Esophagus (tissue), 2 donors: ENCODE measurements around the gene RANBP3. TPM values are rescaled to one million over a fixed set of nuclear protein-coding genes. Genes with fewer than 3 reads are reported as not detected.
"Not testable (repeated sequence)": the region's sequence is repeated elsewhere in the genome, so short reads cannot be mapped to it uniquely, and the experiment has no call there.

Source experiments
- H3K27ac ChIP-seq, 2 donors: one replicate each; pipeline ENCODE4 v1.5.1; 2013; ENCODE audit warnings: low read depth in 2 of 2, mild to moderate bottlenecking in 2 of 2, inconsistent platforms in 1 of 2, low read length in 1 of 2, moderate library complexity in 1 of 2
- H3K27me3 ChIP-seq, 2 donors: one replicate each; pipeline ENCODE4 v1.6.1; 2013; ENCODE audit warnings: low read length in 2 of 2, control low read depth in 1 of 2, mild to moderate bottlenecking in 1 of 2; ENCODE audit not compliant: insufficient read depth in 2 of 2, control insufficient read depth in 1 of 2
- H3K36me3 ChIP-seq, 2 donors: one replicate each; pipeline ENCODE4 v1.6.1; 2013; ENCODE audit warnings: low read length in 1 of 2; ENCODE audit not compliant: control insufficient read depth in 2 of 2, insufficient read depth in 2 of 2
- H3K4me1 ChIP-seq, 2 donors: one replicate each; pipeline ENCODE4 v1.6.1; 2013; ENCODE audit warnings: low read length in 1 of 2; ENCODE audit not compliant: control insufficient read depth in 2 of 2, insufficient read depth in 2 of 2
- H3K4me3 ChIP-seq, 2 donors: one replicate each; pipeline ENCODE4 v1.5.1; 2013; ENCODE audit warnings: low read length in 2 of 2, mild to moderate bottlenecking in 2 of 2, low read depth in 1 of 2, moderate library complexity in 1 of 2
- H3K9me3 ChIP-seq, 2 donors: one replicate each; pipeline ENCODE4 v1.6.1; 2013; ENCODE audit warnings: mild to moderate bottlenecking in 2 of 2, low read depth in 1 of 2, low read length in 1 of 2, moderate library complexity in 1 of 2; ENCODE audit not compliant: control insufficient read depth in 2 of 2, insufficient read depth in 1 of 2
- WGBS, 2 donors: extraction: QIAGEN DNeasy Blood & Tissue Kit; methylation state at CpG; one replicate each; pipeline ENCODE4 v1.1.7; 2013; 5-methylcytosine and 5-hydroxymethylcytosine counted together
- polyA plus RNA-seq, 2 donors: library from polyadenylated mRNA; stranded (reverse); fragments of 200-250 nt; gene quantifications; one replicate each; pipeline ENCODE4 v1.2.3, GENCODE V29; 2013
- donor health status: healthy with polysubstance abuse.
- donor health status: Bipolar disorder and iron deficiency.

The RANBP3 gene, protein sequence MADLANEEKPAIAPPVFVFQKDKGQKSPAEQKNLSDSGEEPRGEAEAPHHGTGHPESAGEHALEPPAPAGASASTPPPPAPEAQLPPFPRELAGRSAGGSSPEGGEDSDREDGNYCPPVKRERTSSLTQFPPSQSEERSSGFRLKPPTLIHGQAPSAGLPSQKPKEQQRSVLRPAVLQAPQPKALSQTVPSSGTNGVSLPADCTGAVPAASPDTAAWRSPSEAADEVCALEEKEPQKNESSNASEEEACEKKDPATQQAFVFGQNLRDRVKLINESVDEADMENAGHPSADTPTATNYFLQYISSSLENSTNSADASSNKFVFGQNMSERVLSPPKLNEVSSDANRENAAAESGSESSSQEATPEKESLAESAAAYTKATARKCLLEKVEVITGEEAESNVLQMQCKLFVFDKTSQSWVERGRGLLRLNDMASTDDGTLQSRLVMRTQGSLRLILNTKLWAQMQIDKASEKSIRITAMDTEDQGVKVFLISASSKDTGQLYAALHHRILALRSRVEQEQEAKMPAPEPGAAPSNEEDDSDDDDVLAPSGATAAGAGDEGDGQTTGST
- 10 to 100 TPM; 25.0 to 34.4 TPM for polyA plus RNA-seq

GRCh38 chr19:5977785-5978605 lies at the start of gene RANBP3:
TSS of gene RANBP3 (minus strand) at chr19:5978140. CDS start at chr19:5978082, 58 bp downstream.
- WGBS, 2 donors: 0 to 1% methylated on average over 79 to 88 of the region's 88 CpGs

GRCh38 chr19:6026390-6027227 lies 48.7 kb upstream of the RANBP3 start:
- 91 to 95% methylated on average over 30 of the region's 30 CpGs for WGBS, 2 donors
- H3K27me3 ChIP-seq: no peaks in the 10 kb centered on the region
- no peaks in the 10 kb centered on the region for H3K4me1 ChIP-seq
- H3K36me3 ChIP-seq: peaks cover 0 to 17% of the 10 kb centered on the region in 2 donors
- no peaks in the 10 kb centered on the region for H3K9me3 ChIP-seq
- no peak overlapping the region for H3K27ac ChIP-seq
- no peak overlapping the region for H3K4me3 ChIP-seq

More at GRCh38 chr19:5977785-5978605, at the start of gene RANBP3:
- Histone ChIP-seq H3K36me3 (peaks cover 10 to 11% of the 10 kb centered on the region in 2 donors), H3K4me1 (peaks cover 4 to 17% of the 10 kb centered on the region in 2 donors), H3K27me3 (no peaks in the 10 kb centered on the region), H3K4me3 (peak within 1 kb of the TSS; percentile 74 to 92), H3K27ac (peak within 1 kb of the TSS; percentile 90 to 91), H3K9me3 (no peaks in the 10 kb centered on the region)

DNA sequence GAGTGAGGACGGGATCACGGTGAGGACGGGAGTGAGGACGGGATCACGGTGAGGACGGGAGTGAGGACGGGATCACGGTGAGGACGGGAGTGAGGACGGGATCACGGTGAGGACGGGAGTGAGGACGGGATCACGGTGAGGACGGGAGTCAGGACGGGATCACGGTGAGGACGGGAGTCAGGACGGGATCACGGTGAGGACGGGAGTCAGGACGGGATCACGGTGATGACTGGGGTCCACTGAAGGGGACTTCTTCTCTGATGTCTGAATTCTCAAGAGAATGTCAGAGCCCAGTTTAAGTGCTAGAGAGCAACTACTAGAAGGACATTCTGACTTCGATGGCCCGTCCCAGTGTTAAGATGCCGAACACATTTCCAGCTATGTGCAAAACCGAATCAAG lies 46.8 kb upstream of the RANBP3 start:
- not testable (repeated sequence) for H3K4me1 ChIP-seq, H3K9me3 ChIP-seq, H3K27ac ChIP-seq, H3K4me3 ChIP-seq, H3K27me3 ChIP-seq
- 96 to 97% methylated on average over 22 to 26 of the region's 27 CpGs for WGBS, 2 donors
- peaks cover 0 to 17% of the 10 kb centered on the region in 2 donors for H3K36me3 ChIP-seq

GRCh38 chr19:6023936-6024335 lies 46.0 kb upstream of the RANBP3 start:
- H3K4me3 ChIP-seq: no peak overlapping the region
- H3K36me3 ChIP-seq: peaks cover 0 to 17% of the 10 kb centered on the region in 2 donors
- H3K27me3 ChIP-seq: no peaks in the 10 kb centered on the region
- no peaks in the 10 kb centered on the region for H3K9me3 ChIP-seq
- H3K4me1 ChIP-seq: no peaks in the 10 kb centered on the region
- 88 to 91% methylated on average over 12 of the region's 12 CpGs for WGBS, 2 donors
- no peak overlapping the region for H3K27ac ChIP-seq

DNA sequence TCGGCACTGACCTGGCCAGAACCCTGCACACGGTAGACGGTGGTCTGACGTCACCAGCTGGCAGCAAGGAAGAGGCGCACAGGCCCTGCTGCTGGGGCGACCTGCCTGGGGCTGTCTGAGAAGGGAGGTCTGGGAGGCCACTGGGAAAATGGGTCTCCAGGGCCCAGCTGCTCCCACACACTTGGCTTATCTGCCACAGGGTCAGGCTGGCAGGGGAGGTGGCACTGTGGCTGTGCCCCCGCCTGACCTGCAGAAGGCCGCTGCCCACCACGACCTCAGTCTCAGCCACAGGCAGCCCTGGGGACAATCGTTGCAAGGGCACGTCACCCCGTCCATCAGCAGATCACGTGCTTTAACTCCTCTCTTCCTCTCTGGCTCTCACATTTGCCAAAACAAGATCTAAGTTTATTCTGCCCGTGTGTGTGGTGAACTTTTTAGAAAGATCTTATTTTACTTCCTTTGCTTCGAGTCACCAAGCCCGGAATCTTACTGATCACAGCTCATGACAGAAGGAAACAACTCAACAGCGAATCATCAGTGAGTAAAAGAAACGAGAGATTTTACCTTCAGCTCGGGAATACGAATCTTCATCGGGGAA lies 45.2 kb upstream of the RANBP3 start:
- 70 to 76% methylated on average over 21 of the region's 21 CpGs for WGBS, 2 donors
- Histone ChIP-seq H3K4me3 (no peak overlapping the region), H3K9me3 (no peaks in the 10 kb centered on the region), H3K4me1 (no peaks in the 10 kb centered on the region), H3K27ac (peak overlapping the region; percentile 0 to 2), H3K36me3 (peaks cover 0 to 17% of the 10 kb centered on the region in 2 donors), H3K27me3 (no peaks in the 10 kb centered on the region)

- Histone ChIP-seq H3K27me3 (no peaks in the 10 kb centered on the region), H3K9me3 (no peaks in the 10 kb centered on the region), H3K4me3 (no peak overlapping the region), H3K4me1 (no peaks in the 10 kb centered on the region), H3K36me3 (peaks cover 0 to 17% of the 10 kb centered on the region in 2 donors), H3K27ac (peak overlapping the region; percentile 2 to 4)
- WGBS, 2 donors: 75 to 76% methylated on average over 16 of the region's 16 CpGs
These were observed 44.7 kb upstream of the RANBP3 start for GRCh38 chr19:6022570-6023064.

DNA sequence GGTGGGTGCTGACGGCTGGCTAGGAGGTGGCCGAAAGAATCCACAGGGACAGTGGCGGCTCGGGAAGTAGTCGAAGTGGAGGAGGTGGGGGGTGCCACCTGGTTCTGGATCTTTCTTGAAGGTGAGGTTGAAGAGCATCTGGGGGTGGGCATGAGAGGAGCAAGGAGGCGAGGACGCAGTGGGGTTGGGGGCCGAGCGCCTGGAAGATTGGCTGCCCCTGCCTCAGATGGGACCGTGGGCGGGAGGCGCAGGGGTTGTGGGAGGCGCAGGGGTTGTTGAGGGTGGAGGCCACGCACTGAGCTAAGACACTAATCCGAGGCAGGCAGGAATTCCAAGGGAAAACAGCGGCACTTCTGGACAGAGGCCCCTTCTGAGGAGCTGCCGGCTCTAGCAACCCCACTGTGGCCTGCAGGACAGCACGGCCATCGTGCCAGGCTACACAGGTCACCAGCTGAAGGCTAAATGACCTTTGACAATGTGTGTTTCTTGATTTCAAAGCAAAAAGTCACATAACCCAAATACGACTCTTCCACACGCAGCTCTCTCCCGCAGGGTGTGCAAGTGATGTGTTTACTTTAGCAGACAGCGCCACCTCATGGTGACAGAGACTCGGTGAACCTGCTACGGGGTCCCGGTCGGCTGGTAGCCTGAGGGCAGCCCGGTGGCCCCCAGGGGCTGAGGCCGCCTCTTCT lies 44.1 kb upstream of the RANBP3 start:
- WGBS, 2 donors: 60 to 64% methylated on average over 28 to 29 of the region's 29 CpGs
- Histone ChIP-seq H3K9me3 (no peaks in the 10 kb centered on the region), H3K27ac (peak overlapping the region in 1 of 2 donors; percentile 18), H3K27me3 (no peaks in the 10 kb centered on the region), H3K4me3 (no peak overlapping the region), H3K4me1 (no peaks in the 10 kb centered on the region), H3K36me3 (peaks cover 0 to 13% of the 10 kb centered on the region in 2 donors)

DNA sequence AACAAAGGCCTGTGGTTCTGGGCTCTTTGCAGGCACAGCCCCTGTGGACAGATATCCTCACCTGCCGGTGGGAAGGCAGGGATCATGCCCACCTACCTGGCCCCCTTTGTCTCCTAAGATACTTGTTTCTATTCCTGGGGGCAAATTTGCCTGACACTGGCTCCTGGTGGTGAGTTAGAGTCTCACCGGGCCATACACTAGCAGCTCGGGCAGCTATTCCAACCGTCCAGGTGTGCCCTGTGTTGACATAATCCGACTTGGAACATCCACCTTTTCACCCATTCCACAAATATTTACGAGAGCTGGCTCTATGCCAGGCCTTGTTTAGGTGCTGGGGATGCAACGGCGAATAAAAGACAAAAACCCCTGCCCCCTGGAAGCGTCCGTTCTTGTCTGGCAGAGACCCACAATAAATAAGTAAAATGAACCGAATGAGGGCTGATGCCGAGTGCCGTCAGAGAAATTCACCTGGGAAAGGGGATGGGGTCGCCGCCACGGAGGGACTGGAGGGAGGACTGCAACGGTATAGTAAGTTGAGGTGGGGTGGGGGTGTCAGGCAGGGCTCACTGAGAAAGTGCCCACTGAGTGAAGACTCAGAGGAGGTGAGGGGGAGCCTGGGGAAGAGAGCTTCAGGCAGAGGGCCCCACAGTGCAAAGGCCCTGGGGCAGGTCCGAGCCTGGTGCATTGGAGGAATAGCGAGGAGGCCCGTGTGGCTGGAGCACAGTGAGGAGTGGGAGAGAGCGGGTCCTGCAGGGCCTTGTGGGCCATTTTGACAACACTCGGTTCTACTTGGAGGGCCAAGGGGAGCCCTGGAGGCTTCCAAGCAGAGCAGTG lies 43.2 kb upstream of the RANBP3 start:
- no peak overlapping the region for H3K27ac ChIP-seq
- H3K36me3 ChIP-seq: peaks cover 0 to 6% of the 10 kb centered on the region in 2 donors
- WGBS, 2 donors: 71 to 74% methylated on average over 22 of the region's 22 CpGs
- H3K4me1 ChIP-seq: no peaks in the 10 kb centered on the region
- H3K9me3 ChIP-seq: no peaks in the 10 kb centered on the region
- H3K27me3 ChIP-seq: no peaks in the 10 kb centered on the region
- H3K4me3 ChIP-seq: no peak overlapping the region
